LNCaP clone FGC (cell line): ENCODE measurements around the gene DERL2.

Experiments used
- DNase-seq: peaks from one replicate; pipeline ENCODE4 v3.0.0-alpha.2; 2011; ENCODE audit warnings: low read depth
- H3K4me3 ChIP-seq: 2 replicates; pipeline ENCODE4 v1.5.1; 2011; ENCODE audit warnings: mild to moderate bottlenecking, low read depth, low read length, control low read depth
- TF ChIP-seq, protein P1 (sequence below): IDR thresholded peaks from 2 replicates; pipeline ENCODE4 v1.5.1; 2012; ENCODE audit warnings: mild to moderate bottlenecking; ENCODE audit not compliant: control insufficient read depth, insufficient read depth; ENCODE audit errors: extremely low read depth

Gene DERL2

DNA sequence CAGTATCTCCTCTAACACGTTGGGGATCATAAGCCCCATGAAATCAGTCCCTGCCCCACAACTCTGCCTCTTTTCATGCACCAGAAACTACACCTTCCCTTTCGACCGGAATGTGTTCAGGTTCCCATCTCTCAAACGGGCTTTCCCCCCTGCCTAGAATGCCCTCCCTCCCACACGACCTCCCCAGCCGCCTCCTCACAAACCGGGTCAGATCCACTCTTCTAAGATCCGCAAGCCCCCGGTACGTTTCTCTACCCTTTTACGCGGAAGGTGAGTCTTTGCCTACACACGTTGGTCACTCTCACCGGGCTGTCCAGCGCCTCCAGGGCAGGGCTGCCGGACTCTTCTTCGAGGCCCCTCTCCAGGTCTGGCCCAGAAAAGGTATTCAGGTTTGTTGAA is 17.9 kb downstream of the DERL2 start:
- no peak for DNase-seq
- TF ChIP-seq, protein P1, sequence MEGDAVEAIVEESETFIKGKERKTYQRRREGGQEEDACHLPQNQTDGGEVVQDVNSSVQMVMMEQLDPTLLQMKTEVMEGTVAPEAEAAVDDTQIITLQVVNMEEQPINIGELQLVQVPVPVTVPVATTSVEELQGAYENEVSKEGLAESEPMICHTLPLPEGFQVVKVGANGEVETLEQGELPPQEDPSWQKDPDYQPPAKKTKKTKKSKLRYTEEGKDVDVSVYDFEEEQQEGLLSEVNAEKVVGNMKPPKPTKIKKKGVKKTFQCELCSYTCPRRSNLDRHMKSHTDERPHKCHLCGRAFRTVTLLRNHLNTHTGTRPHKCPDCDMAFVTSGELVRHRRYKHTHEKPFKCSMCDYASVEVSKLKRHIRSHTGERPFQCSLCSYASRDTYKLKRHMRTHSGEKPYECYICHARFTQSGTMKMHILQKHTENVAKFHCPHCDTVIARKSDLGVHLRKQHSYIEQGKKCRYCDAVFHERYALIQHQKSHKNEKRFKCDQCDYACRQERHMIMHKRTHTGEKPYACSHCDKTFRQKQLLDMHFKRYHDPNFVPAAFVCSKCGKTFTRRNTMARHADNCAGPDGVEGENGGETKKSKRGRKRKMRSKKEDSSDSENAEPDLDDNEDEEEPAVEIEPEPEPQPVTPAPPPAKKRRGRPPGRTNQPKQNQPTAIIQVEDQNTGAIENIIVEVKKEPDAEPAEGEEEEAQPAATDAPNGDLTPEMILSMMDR: no peak
- peak overlapping the region; percentile 96 for H3K4me3 ChIP-seq

DNA sequence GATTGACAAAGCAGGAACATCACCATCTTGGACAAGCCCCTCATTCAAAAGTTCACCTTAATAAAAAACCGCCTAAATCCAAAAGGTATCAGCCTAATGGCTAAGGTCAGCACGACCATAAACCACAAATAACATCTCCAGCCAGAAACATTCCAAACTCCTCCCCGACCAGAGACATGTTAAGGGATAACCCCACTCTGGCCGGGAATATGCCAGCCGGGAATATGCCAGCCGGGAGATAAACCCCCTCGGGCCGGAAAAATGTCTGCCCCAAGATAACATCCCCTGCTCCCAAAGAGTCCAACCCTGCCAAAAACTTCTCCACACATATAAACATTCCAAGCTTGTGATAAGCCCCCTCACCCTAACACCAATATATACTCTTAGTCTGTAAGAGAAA is 18.6 kb downstream of the DERL2 start:
- peak overlapping the region; percentile 96 for H3K4me3 ChIP-seq
- DNase-seq: no peak
- TF ChIP-seq, protein P1: no peak

DNA sequence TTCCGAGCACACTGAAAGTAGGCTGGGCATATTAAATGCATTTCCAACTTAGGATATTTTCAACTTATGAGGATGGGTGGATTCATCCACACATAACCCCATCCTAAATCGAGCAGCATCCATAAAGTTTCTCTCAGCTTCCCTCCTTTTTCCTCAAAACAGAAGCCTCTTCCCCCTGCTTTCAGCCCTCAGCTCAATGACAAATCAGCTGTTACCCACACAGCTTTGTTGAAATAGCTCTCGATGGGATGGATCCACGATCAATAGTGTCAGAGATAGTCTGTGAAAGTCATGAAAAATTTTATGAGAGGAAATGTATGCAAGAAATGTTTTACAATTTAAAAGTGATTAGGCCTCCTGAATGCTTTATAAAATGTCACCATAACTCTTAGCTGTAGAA is 19.7 kb downstream of the DERL2 start:
- no peak overlapping the region; the same call in 1 of the 2 replicates for H3K4me3 ChIP-seq
- TF ChIP-seq, protein P1: no peak
- DNase-seq: no peak

DNA sequence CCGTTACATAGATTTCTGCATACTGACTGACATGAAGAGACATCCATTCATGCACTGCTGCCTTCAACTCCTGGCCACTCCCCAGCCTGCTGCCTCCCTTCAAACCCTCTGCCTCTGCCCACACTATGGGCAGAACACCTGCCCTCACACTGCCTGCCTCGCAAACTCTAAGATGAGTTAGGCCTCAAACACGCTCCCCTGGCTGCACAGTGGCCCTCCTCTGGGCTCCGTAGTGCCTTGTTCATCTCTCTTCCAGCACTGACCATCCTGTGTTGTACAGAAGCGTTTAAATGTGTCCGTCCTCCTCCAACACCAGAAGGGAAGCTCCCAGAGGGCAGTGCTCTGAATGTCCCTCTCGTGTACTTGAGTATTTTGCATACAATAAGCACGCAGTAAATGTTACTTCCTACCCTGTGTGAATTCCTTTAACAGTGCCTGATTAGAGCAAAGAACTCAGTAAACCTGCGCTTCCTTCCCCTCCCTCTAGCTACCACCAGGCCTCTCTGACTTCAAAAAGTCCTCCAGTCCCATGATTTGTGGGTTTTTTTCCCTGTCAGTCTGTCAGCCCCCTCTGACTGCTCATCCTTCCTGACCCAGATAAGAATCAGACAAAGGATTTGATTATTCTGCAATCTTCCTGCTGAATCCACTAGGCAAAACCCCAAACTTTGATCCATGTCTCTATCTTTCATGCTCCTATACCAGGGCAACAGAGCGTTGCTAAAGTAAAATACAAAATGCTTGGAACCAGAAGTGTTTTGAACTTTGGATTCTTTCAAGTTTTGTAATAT is 21.1 kb downstream of the DERL2 start:
- TF ChIP-seq, protein P1: no peak
- H3K4me3 ChIP-seq: no peak overlapping the region
- no peak for DNase-seq

DNA sequence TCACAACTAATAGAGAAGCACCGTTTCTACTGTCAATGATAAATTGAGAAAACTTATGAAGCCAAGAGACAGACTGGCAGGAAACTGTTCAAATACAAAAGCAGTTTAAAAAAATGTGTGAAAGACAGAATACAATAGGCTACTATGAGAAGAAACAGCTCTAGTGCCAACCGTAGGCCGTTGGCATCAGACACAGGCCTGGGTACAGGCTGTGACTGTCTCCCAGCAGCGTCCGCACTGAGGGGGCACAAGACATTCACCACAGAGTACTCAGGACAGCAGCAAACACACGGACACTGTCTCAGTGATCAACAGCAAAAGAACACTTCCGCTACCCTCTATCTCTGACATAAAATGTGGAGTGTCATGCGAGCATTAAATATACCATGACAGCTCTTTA is 39.2 kb downstream of the DERL2 start:
- TF ChIP-seq, protein P1: no peak
- H3K4me3 ChIP-seq: no peak overlapping the region
- DNase-seq: no peak

DNA sequence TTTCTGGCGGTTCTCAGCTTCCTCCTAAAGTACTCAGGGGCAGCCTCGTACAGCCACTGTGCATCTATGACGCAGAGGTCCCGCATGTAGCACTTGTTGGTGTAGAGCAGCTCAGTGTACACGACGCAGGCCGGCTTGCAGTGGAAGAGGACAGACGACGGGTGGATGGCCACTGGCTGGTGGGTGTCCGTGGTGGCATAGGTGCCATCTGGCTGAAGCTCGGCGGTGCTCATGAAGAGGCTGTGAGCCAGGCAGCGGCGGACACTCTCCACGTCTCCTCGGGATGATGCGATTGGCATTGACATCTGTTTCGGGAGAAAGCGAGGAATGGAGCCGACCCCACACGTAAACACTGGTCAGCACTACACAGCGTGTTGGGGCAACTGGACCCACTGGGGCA is 41.8 kb downstream of the DERL2 start:
- TF ChIP-seq, protein P1: no peak
- DNase-seq: no peak
- no peak overlapping the region for H3K4me3 ChIP-seq

DNA sequence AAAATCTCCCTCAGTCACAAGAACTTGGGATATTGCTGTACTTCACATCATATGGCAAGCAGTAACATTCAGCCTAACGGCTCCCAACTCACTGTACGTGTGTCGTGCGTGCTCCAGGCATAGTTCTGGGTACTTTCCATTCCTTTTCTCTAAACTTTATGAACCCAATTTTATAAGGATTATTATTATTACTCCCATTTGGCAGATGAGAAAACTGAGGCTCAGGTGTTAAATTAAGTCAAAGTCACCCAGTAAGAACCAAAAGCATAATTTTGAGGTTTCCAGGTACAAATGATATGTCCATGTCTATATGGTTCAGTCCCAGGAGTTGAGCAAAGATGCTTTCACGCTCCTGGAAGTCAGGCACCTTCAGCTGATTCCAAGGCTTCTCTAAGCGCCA is 42.2 kb downstream of the DERL2 start:
- DNase-seq: no peak
- no peak overlapping the region for H3K4me3 ChIP-seq
- TF ChIP-seq, protein P1: no peak
